Keratinocyte (primary cell): Measurements from ENCODE around the gene RABEP1.

Source experiments
- EZH2 ChIP-seq: IDR thresholded peaks from one replicate; pipeline ENCODE4 v1.6.1; 2012; ENCODE audit warnings: inconsistent platforms, mild to moderate bottlenecking, low read length, moderate library complexity
- TF ChIP-seq, protein P1 (sequence below), 3 experiments: IDR thresholded peaks in 1 of 3; conservative IDR thresholded peaks in 1 of 3; optimal IDR thresholded peaks in 1 of 3; 2 replicates in 2 of 3; 3 replicates in 1 of 3; pipeline versions ENCODE3 to v1.5.1; 2011; ENCODE audit warnings: low read length in 3 of 3, mild to moderate bottlenecking in 3 of 3, moderate library complexity in 2 of 3, control low read depth in 1 of 3, inconsistent platforms in 1 of 3; ENCODE audit not compliant: insufficient read depth in 2 of 3; ENCODE audit errors: extremely low read depth in 1 of 3

DNA sequence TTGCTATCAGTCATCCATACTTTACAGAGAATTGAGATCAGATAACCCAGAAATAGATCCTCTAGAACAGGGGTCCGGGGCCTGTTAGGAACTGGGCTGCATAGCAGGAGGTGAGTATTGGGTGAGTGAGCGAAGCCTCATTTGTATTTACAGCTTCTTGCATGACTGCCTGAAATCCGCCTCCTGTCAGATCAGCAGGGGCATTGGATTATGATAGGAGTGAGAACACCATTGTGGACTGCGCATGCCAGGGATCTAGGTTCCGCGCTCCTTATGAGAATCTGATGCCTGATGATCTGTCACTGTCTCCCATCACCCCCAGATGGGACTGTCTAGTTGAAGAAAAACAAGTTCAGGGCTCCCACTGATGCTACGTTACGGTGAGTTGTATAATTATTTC is 34.5 kb upstream of the RABEP1 start:
- TF ChIP-seq EZH2, result no peak
- TF ChIP-seq, protein P1, sequence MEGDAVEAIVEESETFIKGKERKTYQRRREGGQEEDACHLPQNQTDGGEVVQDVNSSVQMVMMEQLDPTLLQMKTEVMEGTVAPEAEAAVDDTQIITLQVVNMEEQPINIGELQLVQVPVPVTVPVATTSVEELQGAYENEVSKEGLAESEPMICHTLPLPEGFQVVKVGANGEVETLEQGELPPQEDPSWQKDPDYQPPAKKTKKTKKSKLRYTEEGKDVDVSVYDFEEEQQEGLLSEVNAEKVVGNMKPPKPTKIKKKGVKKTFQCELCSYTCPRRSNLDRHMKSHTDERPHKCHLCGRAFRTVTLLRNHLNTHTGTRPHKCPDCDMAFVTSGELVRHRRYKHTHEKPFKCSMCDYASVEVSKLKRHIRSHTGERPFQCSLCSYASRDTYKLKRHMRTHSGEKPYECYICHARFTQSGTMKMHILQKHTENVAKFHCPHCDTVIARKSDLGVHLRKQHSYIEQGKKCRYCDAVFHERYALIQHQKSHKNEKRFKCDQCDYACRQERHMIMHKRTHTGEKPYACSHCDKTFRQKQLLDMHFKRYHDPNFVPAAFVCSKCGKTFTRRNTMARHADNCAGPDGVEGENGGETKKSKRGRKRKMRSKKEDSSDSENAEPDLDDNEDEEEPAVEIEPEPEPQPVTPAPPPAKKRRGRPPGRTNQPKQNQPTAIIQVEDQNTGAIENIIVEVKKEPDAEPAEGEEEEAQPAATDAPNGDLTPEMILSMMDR (optimal IDR thresholded peaks at IDR 0.05 in 1 of 3, IDR thresholded peaks at IDR 0.05 in 1 of 3, conservative IDR thresholded peaks at IDR 0.05 in 1 of 3; ENCODE audit: extremely low read depth in 1 of 3, insufficient read depth in 2 of 3, low read length in 3 of 3), result no peak
